ENCODE results near the gene WDR64. TPM values are rescaled to one million over a fixed set of nuclear protein-coding genes. Genes with fewer than 3 reads are reported as not detected.

WDR64 gene
- total and polyA plus RNA-seq, 2 experiments from 2014 or later, result not detected

GRCh38 chr1:241631674-241632073, 20.4 kb upstream of the WDR64 start:
- Histone ChIP-seq H3K27me3 (no peaks in the 10 kb centered on the region), H3K36me3 (no peaks in the 10 kb centered on the region), H3K4me1 (ENCODE audit: low read depth) (peaks cover 4% of the 10 kb centered on the region), H3K4me3 (no peak overlapping the region), H3K9me3 (ENCODE audit: low read depth) (no peaks in the 10 kb centered on the region), H3K27ac (no peak overlapping the region)
- DNase-seq (ENCODE audit: low read depth in 1 of 2, low spot score in 1 of 2), result no peak
- TF ChIP-seq CTCF (IDR thresholded peaks at IDR 0.05; ENCODE audit: low read depth, low read length), result no peak

DNA sequence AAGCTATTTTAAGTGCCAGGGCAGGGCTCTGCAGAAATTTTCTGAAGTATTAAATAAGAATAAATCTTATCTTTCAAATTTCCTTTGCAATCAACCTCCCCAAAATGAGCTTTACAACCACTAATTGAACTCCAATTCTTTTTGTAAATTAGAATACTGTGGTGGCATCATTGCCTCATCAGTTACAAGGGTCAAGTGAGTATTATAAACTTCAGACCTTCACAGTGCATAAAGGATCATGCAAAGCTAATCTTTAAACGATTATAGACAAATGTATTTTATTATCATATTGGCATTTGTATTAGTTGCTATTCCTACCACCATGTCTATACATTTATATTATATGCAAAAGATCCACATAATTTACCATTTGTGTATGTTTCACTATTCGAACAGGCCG, 19.1 kb upstream of the WDR64 start:
- TF ChIP-seq CTCF (IDR thresholded peaks at IDR 0.05; ENCODE audit: low read depth, low read length), result no peak
- Histone ChIP-seq H3K9me3 (ENCODE audit: low read depth) (no peaks in the 10 kb centered on the region), H3K4me1 (ENCODE audit: low read depth) (peaks cover 5% of the 10 kb centered on the region), H3K27me3 (no peaks in the 10 kb centered on the region), H3K4me3 (no peak overlapping the region), H3K27ac (no peak overlapping the region), H3K36me3 (no peaks in the 10 kb centered on the region)
- no peak for DNase-seq (ENCODE audit: low read depth in 1 of 2, low spot score in 1 of 2)

GRCh38 chr1:241635556-241636152, 16.4 kb upstream of the WDR64 start:
- no peak overlapping the region for H3K4me3 ChIP-seq
- peaks cover 14% of the 10 kb centered on the region for H3K4me1 ChIP-seq (ENCODE audit: low read depth)
- no peak for DNase-seq (ENCODE audit: low read depth in 1 of 2, low spot score in 1 of 2)
- H3K27ac ChIP-seq, result no peak overlapping the region
- no peaks in the 10 kb centered on the region for H3K9me3 ChIP-seq (ENCODE audit: low read depth)
- TF ChIP-seq CTCF (IDR thresholded peaks at IDR 0.05; ENCODE audit: low read depth, low read length), result no peak
- no peaks in the 10 kb centered on the region for H3K36me3 ChIP-seq
- H3K27me3 ChIP-seq, result no peaks in the 10 kb centered on the region

DNA sequence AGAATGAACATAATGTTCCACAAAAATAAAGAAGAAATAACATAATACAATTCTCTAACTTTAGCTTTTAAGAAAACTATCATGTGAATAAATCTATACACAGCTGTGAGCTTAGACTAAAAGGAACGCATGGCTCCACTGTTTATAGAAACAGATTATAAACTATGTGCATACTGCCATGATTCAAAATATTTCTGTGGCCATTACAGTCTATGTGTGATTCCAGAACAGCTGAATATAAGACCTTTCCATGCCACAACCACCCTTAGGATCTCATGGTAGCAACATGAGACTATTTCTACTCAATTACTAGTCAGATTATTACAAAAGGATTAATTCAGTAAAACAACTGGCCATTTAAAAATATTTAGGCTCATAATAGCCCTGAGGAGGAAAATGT, 15.8 kb upstream of the WDR64 start:
- H3K27ac ChIP-seq, result no peak overlapping the region
- DNase-seq (ENCODE audit: low read depth in 1 of 2, low spot score in 1 of 2), result no peak
- TF ChIP-seq CTCF (IDR thresholded peaks at IDR 0.05; ENCODE audit: low read depth, low read length), result no peak
- no peaks in the 10 kb centered on the region for H3K9me3 ChIP-seq (ENCODE audit: low read depth)
- no peaks in the 10 kb centered on the region for H3K36me3 ChIP-seq
- H3K4me1 ChIP-seq (ENCODE audit: low read depth), result peaks cover 14% of the 10 kb centered on the region
- H3K4me3 ChIP-seq, result no peak overlapping the region
- no peaks in the 10 kb centered on the region for H3K27me3 ChIP-seq

GRCh38 chr1:241637046-241637590, 15.0 kb upstream of the WDR64 start:
- no peak for TF ChIP-seq CTCF (IDR thresholded peaks at IDR 0.05; ENCODE audit: low read depth, low read length)
- H3K27ac ChIP-seq, result no peak overlapping the region
- H3K4me1 ChIP-seq (ENCODE audit: low read depth), result peaks cover 14% of the 10 kb centered on the region
- H3K4me3 ChIP-seq, result no peak overlapping the region
- DNase-seq (ENCODE audit: low read depth in 1 of 2, low spot score in 1 of 2), result peak in 1 of 2 donors; percentile 31
- no peaks in the 10 kb centered on the region for H3K36me3 ChIP-seq
- no peaks in the 10 kb centered on the region for H3K9me3 ChIP-seq (ENCODE audit: low read depth)
- no peaks in the 10 kb centered on the region for H3K27me3 ChIP-seq
